ENCODE results near the gene FLT1.

The FLT1 gene

GRCh38 chr13:28434926-28435325 is 60.0 kb downstream of the FLT1 start:
- DNase-seq, result no peak
- H3K36me3 ChIP-seq, result no peaks in the 10 kb centered on the region
- H3K4me1 ChIP-seq, result no peaks in the 10 kb centered on the region
- H3K27me3 ChIP-seq, result no peaks in the 10 kb centered on the region
- H3K9me3 ChIP-seq, result no peaks in the 10 kb centered on the region
- no peak overlapping the region for H3K27ac ChIP-seq
- intact Hi-C loops (cut with DNase I; ENCODE audit: low total_unique reads), result no loop called here
- TF ChIP-seq CTCF (IDR thresholded peaks at IDR 0.05), result no peak
- H3K4me3 ChIP-seq, result no peak overlapping the region

DNA sequence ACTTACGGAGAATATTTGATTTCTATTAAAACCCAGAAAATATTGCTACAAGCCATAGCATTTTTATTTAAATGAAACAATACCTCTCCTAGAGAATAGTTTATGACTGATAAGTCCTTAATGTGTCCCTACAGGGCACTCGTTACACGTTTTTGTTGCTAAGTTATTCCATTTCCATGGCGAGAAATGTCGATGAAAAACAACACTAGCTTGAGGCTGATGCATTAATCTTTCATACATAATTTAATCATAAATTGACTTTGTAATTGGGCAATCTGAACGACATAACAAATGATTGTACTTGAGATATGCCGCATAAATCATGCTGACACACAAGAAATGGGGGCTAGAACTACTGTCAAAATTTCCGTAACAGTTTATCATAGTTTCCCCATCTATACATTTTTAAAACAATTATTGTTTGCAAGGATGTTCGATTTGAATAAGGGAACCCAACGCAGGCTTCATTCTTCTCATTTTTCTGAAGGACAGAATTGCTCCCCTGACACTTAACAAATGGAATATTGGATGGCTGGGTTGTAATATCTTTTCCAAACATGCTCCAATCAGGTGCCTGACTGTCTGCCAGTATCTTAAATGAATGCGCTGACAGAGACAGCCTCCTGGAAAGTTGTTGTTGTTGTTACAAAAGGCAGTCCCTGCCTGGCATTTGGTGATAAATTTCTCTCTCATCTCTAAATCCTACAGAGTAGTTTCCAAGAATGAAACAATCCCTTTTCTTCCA is 61.9 kb downstream of the FLT1 start:
- H3K4me1 ChIP-seq, result no peaks in the 10 kb centered on the region
- no peak for DNase-seq
- intact Hi-C loops (cut with DNase I; ENCODE audit: low total_unique reads), result no loop called here

DNA sequence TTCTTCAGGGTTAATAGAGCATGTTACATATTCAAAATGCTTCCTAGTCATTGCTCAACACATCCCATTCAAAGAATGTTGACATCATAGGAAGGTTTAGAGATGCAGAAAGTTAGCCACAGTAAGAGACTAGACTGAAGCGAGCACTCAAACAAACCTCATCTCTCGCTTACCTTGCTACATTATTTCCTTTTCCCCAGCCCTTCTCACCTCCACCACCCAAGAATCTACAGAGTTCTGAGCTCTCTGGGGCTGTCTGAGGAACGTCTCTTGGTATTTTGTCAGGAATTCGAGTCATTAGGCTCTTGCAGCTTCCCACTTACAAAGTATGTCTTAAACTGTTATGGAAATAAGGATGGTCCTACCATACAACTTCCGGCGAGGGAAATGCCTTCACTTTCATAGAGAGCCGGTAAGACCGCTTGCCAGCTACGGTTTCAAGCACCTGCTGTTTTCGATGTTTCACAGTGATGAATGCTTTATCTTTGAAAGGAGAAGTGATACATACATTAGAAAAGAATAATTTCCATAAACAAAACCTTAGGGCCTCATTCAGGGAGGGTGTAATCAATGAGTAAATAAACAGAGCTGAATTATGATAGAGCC is 65.1 kb downstream of the FLT1 start:
- no peaks in the 10 kb centered on the region for H3K4me1 ChIP-seq
- no peak overlapping the region for H3K27ac ChIP-seq
- DNase-seq, result no peak
- intact Hi-C loops (cut with DNase I; ENCODE audit: low total_unique reads), result no loop called here
- no peaks in the 10 kb centered on the region for H3K36me3 ChIP-seq
- H3K9me3 ChIP-seq, result no peaks in the 10 kb centered on the region
- no peak for TF ChIP-seq CTCF (IDR thresholded peaks at IDR 0.05)
- no peaks in the 10 kb centered on the region for H3K27me3 ChIP-seq
- H3K4me3 ChIP-seq, result no peak overlapping the region

More for the DNA sequence above, 61.9 kb downstream of the FLT1 start:
- no peaks in the 10 kb centered on the region for H3K27me3 ChIP-seq
- no peak overlapping the region for H3K4me3 ChIP-seq
- H3K27ac ChIP-seq, result no peak overlapping the region
- no peaks in the 10 kb centered on the region for H3K36me3 ChIP-seq
- no peaks in the 10 kb centered on the region for H3K9me3 ChIP-seq
- no peak for TF ChIP-seq CTCF (IDR thresholded peaks at IDR 0.05)

DNA sequence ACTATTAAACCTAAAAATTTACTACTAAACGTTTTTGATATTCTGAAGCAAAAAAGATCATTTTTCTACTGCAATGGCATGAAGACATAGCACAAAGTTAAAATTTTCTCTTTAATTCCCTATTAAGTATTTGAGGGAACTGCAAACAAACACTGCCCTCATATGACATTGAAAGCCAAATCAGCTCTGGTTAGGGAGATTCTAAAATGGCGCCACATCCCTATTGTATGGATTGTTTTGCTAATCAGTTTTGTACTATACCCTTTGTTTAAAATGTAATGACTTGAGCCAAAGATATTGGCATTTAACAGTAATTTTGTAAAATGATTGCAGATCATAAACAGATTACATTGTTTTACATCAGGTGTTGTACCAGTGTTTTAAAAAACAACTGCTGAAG is 65.8 kb downstream of the FLT1 start:
- Histone ChIP-seq H3K4me1 (no peaks in the 10 kb centered on the region), H3K9me3 (no peaks in the 10 kb centered on the region), H3K36me3 (no peaks in the 10 kb centered on the region), H3K4me3 (no peak overlapping the region), H3K27me3 (no peaks in the 10 kb centered on the region), H3K27ac (no peak overlapping the region)
- no peak for DNase-seq
- intact Hi-C loops (cut with DNase I; ENCODE audit: low total_unique reads), result no loop called here
- TF ChIP-seq CTCF (IDR thresholded peaks at IDR 0.05), result no peak

DNA sequence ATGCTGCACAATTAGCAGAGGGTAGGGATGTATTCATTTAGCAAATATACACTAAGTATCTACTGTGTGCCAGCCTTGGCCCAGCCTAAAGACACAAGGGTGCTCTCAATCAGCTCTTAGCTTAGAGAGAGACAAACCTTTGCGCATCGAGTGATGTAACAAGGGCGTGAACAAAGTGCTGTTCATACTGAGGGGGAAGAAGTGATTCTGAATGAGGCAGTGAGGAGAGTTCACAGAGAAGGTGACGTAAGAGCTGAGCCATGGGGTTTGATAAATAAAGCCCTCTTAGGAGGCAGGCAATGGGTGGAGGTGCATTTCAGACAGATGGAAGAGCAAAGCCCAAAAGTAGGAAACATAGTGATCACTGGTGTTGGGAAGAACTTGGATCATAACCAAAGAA is 68.5 kb downstream of the FLT1 start:
- no peaks in the 10 kb centered on the region for H3K27me3 ChIP-seq
- no peaks in the 10 kb centered on the region for H3K36me3 ChIP-seq
- H3K4me3 ChIP-seq, result no peak overlapping the region
- no peak for TF ChIP-seq CTCF (IDR thresholded peaks at IDR 0.05)
- no peak for DNase-seq
- H3K4me1 ChIP-seq, result no peaks in the 10 kb centered on the region
- intact Hi-C loops (cut with DNase I; ENCODE audit: low total_unique reads), result no loop called here
- H3K27ac ChIP-seq, result no peak overlapping the region
- no peaks in the 10 kb centered on the region for H3K9me3 ChIP-seq

Data from tibial artery (tissue), 4 donors.